ENCODE results near the gene HOXB2. TPM values are rescaled to one million over a fixed set of nuclear protein-coding genes. Genes with fewer than 3 reads are reported as not detected.

The HOXB2 gene
- polyA plus RNA-seq, 1 donor: 11.3 TPM

Other genes with a start within 250 kb of the HOXB2 start
- 0.70 TPM for gene SKAP1, start 114.9 kb downstream of the HOXB2 start, polyA plus RNA-seq (ENCODE audit: insufficient read length)
- gene HOXB1, start 14.1 kb downstream of the HOXB2 start, polyA plus RNA-seq (ENCODE audit: insufficient read length): not detected
- 1.0 TPM for gene HOXB4, start 33.2 kb upstream of the HOXB2 start, polyA plus RNA-seq (ENCODE audit: insufficient read length)
- gene HOXB3, start 45.1 kb upstream of the HOXB2 start, polyA plus RNA-seq (ENCODE audit: insufficient read length): 9.1 TPM
- gene HOXB5, start 48.7 kb upstream of the HOXB2 start, polyA plus RNA-seq (ENCODE audit: insufficient read length): 0.48 TPM
- gene HOXB6, start 59.9 kb upstream of the HOXB2 start, polyA plus RNA-seq (ENCODE audit: insufficient read length): 1.8 TPM
- 3.0 TPM for gene HOXB7, start 65.9 kb upstream of the HOXB2 start, polyA plus RNA-seq (ENCODE audit: insufficient read length)
- 0.49 TPM for gene HOXB8, start 70.2 kb upstream of the HOXB2 start, polyA plus RNA-seq (ENCODE audit: insufficient read length)
- gene HOXB9, start 81.2 kb upstream of the HOXB2 start, polyA plus RNA-seq (ENCODE audit: insufficient read length): 0.43 TPM
- gene PRAC1, start 177.4 kb upstream of the HOXB2 start, polyA plus RNA-seq (ENCODE audit: insufficient read length): not detected
- not detected for gene PRAC2, start 178.1 kb upstream of the HOXB2 start, polyA plus RNA-seq (ENCODE audit: insufficient read length)
- gene HOXB13, start 183.6 kb upstream of the HOXB2 start, polyA plus RNA-seq (ENCODE audit: insufficient read length): not detected

Measured in hindlimb muscle (tissue), 1 donor.